ENCODE results near the gene PAK1IP1.

Gene PAK1IP1

GRCh38 chr6:10722820-10723566 is 28.2 kb downstream of the PAK1IP1 start, which contains the start of gene TMEM14C (continued):
- TF ChIP-seq ZBTB6 (tag by site-specific recombination; IDR thresholded peaks at IDR 0.05) (no peak), BCL11B (tag by site-specific recombination; IDR thresholded peaks at IDR 0.05; ENCODE audit: low read depth) (no peak), ZNF785 (tag by site-specific recombination; IDR thresholded peaks at IDR 0.05) (no peak), PRDM4 (tag by site-specific recombination; IDR thresholded peaks at IDR 0.05) (no peak; the same call in 1 of the 2 replicates), ZNF561 (tag by site-specific recombination; IDR thresholded peaks at IDR 0.05; ENCODE audit: borderline replicate concordance) (peak; percentile 64; the same call in 1 of the 2 replicates), ZNF670 (tag by site-specific recombination; IDR thresholded peaks at IDR 0.05; ENCODE audit: low read depth) (no peak), ZFP37 (tag by site-specific recombination; IDR thresholded peaks at IDR 0.05) (no peak; the same call in 1 of the 2 replicates), ZNF140 (tag by site-specific recombination; IDR thresholded peaks at IDR 0.05) (no peak), ZFHX2 (tag by site-specific recombination; conservative IDR thresholded peaks at IDR 0.05) (no peak), OVOL3 (tag by site-specific recombination; IDR thresholded peaks at IDR 0.05) (no peak), SCRT1 (tag by site-specific recombination; IDR thresholded peaks at IDR 0.05; ENCODE audit: borderline replicate concordance) (no peak), ZBTB48 (tag by site-specific recombination; IDR thresholded peaks at IDR 0.05) (peak; percentile 85; the same call in 1 of the 2 replicates), ZNF555 (tag by site-specific recombination; conservative IDR thresholded peaks at IDR 0.05) (no peak), ZNF580 (tag by site-specific recombination; IDR thresholded peaks at IDR 0.05) (no peak), ZNF488 (tag by site-specific recombination; IDR thresholded peaks at IDR 0.05) (no peak), ZNF621 (tag by site-specific recombination; IDR thresholded peaks at IDR 0.05) (no peak), ZNF843 (tag by site-specific recombination; IDR thresholded peaks at IDR 0.05) (0 out of 2 replicates have a peak, but pooled peaks have one; percentile 32), ZNF16 (tag by site-specific recombination; IDR thresholded peaks at IDR 0.05; ENCODE audit: low read depth) (no peak), ZNF274 (IDR thresholded peaks at IDR 0.05; ENCODE audit: low read length) (no peak), ZNF274 (tag by site-specific recombination; IDR thresholded peaks at IDR 0.05; ENCODE audit: borderline replicate concordance) (no peak), ZNF639 (tag by site-specific recombination; IDR thresholded peaks at IDR 0.05) (no peak; the same call in 1 of the 2 replicates), HOXC10 (CRISPR knock-in tag; IDR thresholded peaks at IDR 0.05) (no peak), CTCF (tag by site-specific recombination; IDR thresholded peaks at IDR 0.05) (no peak), ZNF26 (tag by site-specific recombination; IDR thresholded peaks at IDR 0.05) (no peak), PRDM6 (tag by site-specific recombination; IDR thresholded peaks at IDR 0.05) (no peak), ZNF223 (tag by site-specific recombination; IDR thresholded peaks at IDR 0.05) (no peak), ZNF391 (tag by site-specific recombination; IDR thresholded peaks at IDR 0.05; ENCODE audit: borderline replicate concordance, low read depth) (peak; percentile 36; the same call in 1 of the 2 replicates), GLIS1 (tag by site-specific recombination; IDR thresholded peaks at IDR 0.05) (peak; percentile 28; the same call in 1 of the 2 replicates), ZNF146 (tag by site-specific recombination; IDR thresholded peaks at IDR 0.05) (no peak)

Measured in HEK293 (cell line).